Breast epithelium (tissue), 4 donors: Measurements from ENCODE around the gene ANKS1B. TPM values are rescaled to one million over a fixed set of nuclear protein-coding genes. Genes with fewer than 3 reads are reported as not detected.

ENCODE experiments used
- DNase-seq, 2 donors: peaks; one replicate each; pipeline ENCODE4 v3.0.0-alpha.2; 2019; ENCODE audit warnings: low spot score in 2 of 2
- H3K27ac ChIP-seq, 2 donors: fragments of 200-600 bp; sonication (generic) in 1 of 2; one replicate each; pipeline ENCODE4 v1.5.1; 2016 to 2019; ENCODE audit warnings: mild to moderate bottlenecking in 1 of 2
- H3K27me3 ChIP-seq, 2 donors: fragments of 200-600 bp; sonication (generic) in 1 of 2; one replicate each; pipeline versions ENCODE4 v1.5.1 to v1.6.0; 2017 to 2019; ENCODE audit warnings: control low read depth in 1 of 2, mild to moderate bottlenecking in 1 of 2
- H3K36me3 ChIP-seq: fragments of 200-600 bp; one replicate; pipeline ENCODE4 v1.5.1; 2019
- H3K4me1 ChIP-seq, 2 donors: fragments of 200-600 bp; sonication (generic); one replicate each; pipeline ENCODE4 v1.5.1; 2016 to 2019; ENCODE audit warnings: control low read depth in 1 of 2
- H3K4me3 ChIP-seq, 3 donors: fragments of 200-600 bp; sonication (generic); 1 replicate in 2 of 3; 2 replicates in 1 of 3; pipeline ENCODE4 v1.5.1; 2016 to 2019; ENCODE audit warnings: mild to moderate bottlenecking in 3 of 3, moderate library complexity in 2 of 3
- H3K9me3 ChIP-seq, 2 donors: fragments of 200-600 bp; sonication (generic) in 1 of 2; one replicate each; pipeline ENCODE4 v1.5.1; 2016 to 2019; ENCODE audit warnings: control low read depth in 1 of 2
- POLR2A ChIP-seq: fragments of 450-650 bp; IDR thresholded peaks from one replicate; pipeline ENCODE4 v1.6.1; 2016; ENCODE audit warnings: antibody characterized with exemption, mild to moderate bottlenecking, moderate library complexity
- POLR2AphosphoS5 ChIP-seq, 3 donors: sonication (generic); formaldehyde crosslinking; IDR thresholded peaks; one replicate each; pipeline ENCODE4 v1.6.1; 2017; ENCODE audit warnings: antibody characterized with exemption in 3 of 3
- intact Hi-C: fragments of 100-400 bp; cut with DNase I; formaldehyde crosslinking; loops from one replicate; pipeline ENCODE4 v1.15.1; 2023; ENCODE audit warnings: low total_unique reads
- total RNA-seq, 3 donors: library from RNA; depleted of rRNA; stranded (reverse); fragments of >200 nt; gene quantifications; one replicate each; pipeline ENCODE4 v1.1.0, GENCODE V29; 2016
- TF ChIP-seq, protein P1 (sequence below), 3 donors: fragments of 450-650 bp; IDR thresholded peaks; one replicate each; pipeline ENCODE4 v1.5.1; 2016 to 2017; ENCODE audit warnings: antibody characterized with exemption in 3 of 3, mild to moderate bottlenecking in 3 of 3, moderate library complexity in 3 of 3

The ANKS1B gene
- total RNA-seq, 3 donors from 2014 or later: 16.6 to 115 (median 32.4) TPM

DNA sequence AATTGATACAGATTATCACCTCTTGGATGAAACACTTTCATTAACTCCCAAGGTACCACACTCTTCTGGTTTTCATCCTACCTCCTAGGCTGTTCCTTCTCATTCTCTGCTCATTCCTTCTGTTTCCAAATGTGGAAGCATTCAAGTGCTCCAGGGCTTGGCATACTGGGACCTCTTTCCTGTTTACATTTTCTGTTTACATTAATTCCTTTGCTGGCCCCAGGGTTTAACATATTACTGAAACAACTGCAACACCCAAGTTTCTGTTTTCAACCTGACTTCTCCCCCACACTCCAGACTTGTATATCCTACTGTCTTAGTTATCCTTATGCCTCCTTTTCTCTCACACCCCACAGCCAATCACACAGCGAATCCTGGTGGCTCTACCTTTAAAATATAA, 723.5 kb downstream of the ANKS1B start:
- no peak for DNase-seq
- no peak overlapping the region for H3K4me3 ChIP-seq
- no peaks in the 10 kb centered on the region for H3K27me3 ChIP-seq
- TF ChIP-seq POLR2AphosphoS5 (IDR thresholded peaks at IDR 0.05): no peak
- TF ChIP-seq POLR2A: no peak
- TF ChIP-seq, protein P1, sequence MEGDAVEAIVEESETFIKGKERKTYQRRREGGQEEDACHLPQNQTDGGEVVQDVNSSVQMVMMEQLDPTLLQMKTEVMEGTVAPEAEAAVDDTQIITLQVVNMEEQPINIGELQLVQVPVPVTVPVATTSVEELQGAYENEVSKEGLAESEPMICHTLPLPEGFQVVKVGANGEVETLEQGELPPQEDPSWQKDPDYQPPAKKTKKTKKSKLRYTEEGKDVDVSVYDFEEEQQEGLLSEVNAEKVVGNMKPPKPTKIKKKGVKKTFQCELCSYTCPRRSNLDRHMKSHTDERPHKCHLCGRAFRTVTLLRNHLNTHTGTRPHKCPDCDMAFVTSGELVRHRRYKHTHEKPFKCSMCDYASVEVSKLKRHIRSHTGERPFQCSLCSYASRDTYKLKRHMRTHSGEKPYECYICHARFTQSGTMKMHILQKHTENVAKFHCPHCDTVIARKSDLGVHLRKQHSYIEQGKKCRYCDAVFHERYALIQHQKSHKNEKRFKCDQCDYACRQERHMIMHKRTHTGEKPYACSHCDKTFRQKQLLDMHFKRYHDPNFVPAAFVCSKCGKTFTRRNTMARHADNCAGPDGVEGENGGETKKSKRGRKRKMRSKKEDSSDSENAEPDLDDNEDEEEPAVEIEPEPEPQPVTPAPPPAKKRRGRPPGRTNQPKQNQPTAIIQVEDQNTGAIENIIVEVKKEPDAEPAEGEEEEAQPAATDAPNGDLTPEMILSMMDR (IDR thresholded peaks at IDR 0.05): no peak
- no peaks in the 10 kb centered on the region for H3K4me1 ChIP-seq
- intact Hi-C loops: no loop called here
- H3K27ac ChIP-seq: no peak overlapping the region
- H3K36me3 ChIP-seq: no peaks in the 10 kb centered on the region
- H3K9me3 ChIP-seq: no peaks in the 10 kb centered on the region

DNA sequence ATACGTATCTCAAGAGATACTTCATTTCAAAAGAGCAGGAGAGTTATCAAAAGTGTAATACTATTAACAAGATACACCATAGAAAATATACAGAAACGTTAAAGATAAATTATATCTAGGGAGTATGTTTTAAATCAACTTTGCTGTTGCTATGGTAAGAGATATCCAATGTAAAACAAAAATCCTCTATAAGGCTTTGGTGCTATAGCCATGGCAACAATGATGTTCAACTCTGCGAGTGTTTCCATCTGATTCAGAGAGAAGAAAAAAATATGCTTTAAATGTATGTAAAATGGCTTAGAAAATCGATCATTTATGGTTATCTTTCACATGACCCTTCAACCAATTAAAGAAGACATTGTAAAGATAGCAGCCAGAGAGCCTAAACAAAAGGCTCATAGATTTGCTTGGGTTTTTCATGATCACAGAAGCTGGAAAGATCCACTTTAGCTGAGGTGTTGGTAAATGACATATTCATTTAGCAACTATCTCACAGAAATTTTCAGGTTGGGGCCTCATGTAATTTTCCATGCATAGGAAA, 724.2 kb downstream of the ANKS1B start:
- no peaks in the 10 kb centered on the region for H3K4me1 ChIP-seq
- TF ChIP-seq, protein P1 (IDR thresholded peaks at IDR 0.05): no peak
- TF ChIP-seq POLR2A (no peak), POLR2AphosphoS5 (IDR thresholded peaks at IDR 0.05) (no peak)
- no peaks in the 10 kb centered on the region for H3K36me3 ChIP-seq
- intact Hi-C loops: no loop called here
- no peaks in the 10 kb centered on the region for H3K27me3 ChIP-seq
- no peak for DNase-seq
- no peak overlapping the region for H3K27ac ChIP-seq
- no peak overlapping the region for H3K4me3 ChIP-seq
- no peaks in the 10 kb centered on the region for H3K9me3 ChIP-seq

DNA sequence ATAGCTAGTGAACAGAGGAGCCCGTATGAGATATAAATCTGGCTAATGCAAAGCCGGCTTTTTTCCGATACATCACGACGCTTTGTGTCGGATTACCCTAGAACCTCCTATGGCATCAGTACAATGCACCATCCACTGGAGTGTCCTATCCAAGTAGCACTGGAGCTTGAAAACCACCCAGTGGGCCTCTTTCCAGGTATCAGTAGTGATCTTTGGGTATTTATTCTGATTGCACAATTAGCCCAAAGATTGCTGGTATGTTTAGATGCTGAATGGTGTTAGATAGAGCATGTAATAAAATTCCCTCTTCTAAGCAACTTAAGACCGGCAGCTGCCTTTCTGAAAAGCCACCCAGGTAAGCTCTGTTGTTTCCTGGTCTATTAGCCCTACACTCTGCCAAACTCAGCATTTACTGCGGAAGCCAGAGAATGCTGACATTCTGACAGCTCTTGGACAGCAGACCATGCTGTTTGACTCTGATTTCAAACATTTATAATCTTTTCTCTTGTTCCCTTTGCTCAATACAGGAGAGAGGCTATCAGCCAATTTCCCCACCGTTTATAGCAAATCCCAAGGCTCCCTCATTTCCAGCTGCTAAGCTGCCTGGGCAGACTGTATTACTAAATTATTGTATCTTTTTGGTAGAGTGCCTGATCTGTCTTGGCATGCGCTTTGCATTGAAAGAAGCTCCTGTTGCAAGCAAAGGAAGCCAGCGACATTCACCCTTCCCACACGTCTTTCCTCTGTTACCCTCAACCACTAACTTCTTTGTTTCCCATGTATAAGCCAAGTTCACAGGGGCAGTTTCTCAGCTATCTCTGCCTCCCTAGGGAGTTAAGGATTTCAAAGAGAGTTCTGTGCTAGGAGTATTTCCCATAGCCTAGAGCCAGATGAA, 725.4 kb downstream of the ANKS1B start:
- intact Hi-C loops: no loop called here
- Histone ChIP-seq H3K27me3 (no peaks in the 10 kb centered on the region), H3K36me3 (no peaks in the 10 kb centered on the region), H3K4me3 (no peak overlapping the region), H3K4me1 (no peaks in the 10 kb centered on the region), H3K9me3 (no peaks in the 10 kb centered on the region), H3K27ac (no peak overlapping the region)
- no peak for TF ChIP-seq POLR2AphosphoS5 (IDR thresholded peaks at IDR 0.05)
- TF ChIP-seq POLR2A: no peak
- TF ChIP-seq, protein P1 (IDR thresholded peaks at IDR 0.05): no peak
- no peak for DNase-seq

DNA sequence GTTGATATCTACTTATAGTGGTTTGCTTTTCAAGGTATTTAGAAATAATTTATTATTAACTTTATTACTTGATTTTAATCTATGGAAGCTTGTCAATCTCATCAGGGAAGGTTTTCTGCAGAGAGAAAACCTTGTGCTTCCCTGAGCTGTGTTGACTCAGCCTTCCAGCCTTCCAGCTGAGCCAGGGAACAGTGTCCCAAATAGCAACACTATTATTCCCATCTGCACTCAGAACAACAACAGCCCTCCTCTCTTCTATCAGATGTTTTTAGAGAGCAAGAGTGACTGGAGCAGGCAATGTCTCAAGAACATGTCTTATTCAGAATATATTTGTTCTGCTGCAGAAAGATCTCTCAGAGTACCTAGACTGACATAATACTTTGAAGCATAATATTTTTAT, 727.1 kb downstream of the ANKS1B start:
- intact Hi-C loops: no loop called here
- Histone ChIP-seq H3K27me3 (no peaks in the 10 kb centered on the region), H3K9me3 (no peaks in the 10 kb centered on the region), H3K27ac (no peak overlapping the region), H3K36me3 (no peaks in the 10 kb centered on the region), H3K4me3 (no peak overlapping the region), H3K4me1 (no peaks in the 10 kb centered on the region)
- no peak for DNase-seq
- TF ChIP-seq POLR2AphosphoS5 (IDR thresholded peaks at IDR 0.05) (no peak), POLR2A (no peak)
- TF ChIP-seq, protein P1 (IDR thresholded peaks at IDR 0.05): no peak

DNA sequence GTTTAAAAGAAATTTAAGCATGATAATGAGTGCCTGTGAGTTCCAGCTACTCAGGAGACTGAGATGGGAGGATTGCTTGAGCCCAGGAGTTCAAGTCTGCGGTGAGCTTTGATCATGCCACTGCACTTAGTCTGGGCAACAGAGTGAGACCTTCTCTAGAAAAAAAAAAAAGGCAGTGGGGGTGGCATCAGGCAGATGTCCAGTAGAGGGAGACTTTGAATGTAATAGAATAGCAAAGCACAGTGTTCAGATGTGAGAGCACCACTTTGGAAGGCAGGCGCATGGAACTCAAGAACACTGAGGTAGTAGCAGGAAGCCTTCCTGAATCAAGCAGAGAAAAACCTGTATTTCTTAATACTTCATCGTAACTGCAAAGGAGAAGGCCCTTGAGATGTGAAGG, 731.7 kb downstream of the ANKS1B start:
- H3K9me3 ChIP-seq: no peaks in the 10 kb centered on the region
- H3K4me1 ChIP-seq: no peaks in the 10 kb centered on the region
- intact Hi-C loops: no loop called here
- no peak for TF ChIP-seq POLR2AphosphoS5 (IDR thresholded peaks at IDR 0.05)
- TF ChIP-seq POLR2A: no peak
- TF ChIP-seq, protein P1 (IDR thresholded peaks at IDR 0.05): no peak
- no peak overlapping the region for H3K4me3 ChIP-seq
- no peaks in the 10 kb centered on the region for H3K27me3 ChIP-seq
- no peaks in the 10 kb centered on the region for H3K36me3 ChIP-seq
- no peak overlapping the region for H3K27ac ChIP-seq
- DNase-seq: no peak
